ENCODE results near the gene SKAP1.

SKAP1 gene

GRCh38 chr17:48139944-48140343, 290.1 kb downstream of the SKAP1 start:
- H3K27ac Mint-ChIP-seq = no peak overlapping the region
- TF ChIP-seq, protein P1, sequence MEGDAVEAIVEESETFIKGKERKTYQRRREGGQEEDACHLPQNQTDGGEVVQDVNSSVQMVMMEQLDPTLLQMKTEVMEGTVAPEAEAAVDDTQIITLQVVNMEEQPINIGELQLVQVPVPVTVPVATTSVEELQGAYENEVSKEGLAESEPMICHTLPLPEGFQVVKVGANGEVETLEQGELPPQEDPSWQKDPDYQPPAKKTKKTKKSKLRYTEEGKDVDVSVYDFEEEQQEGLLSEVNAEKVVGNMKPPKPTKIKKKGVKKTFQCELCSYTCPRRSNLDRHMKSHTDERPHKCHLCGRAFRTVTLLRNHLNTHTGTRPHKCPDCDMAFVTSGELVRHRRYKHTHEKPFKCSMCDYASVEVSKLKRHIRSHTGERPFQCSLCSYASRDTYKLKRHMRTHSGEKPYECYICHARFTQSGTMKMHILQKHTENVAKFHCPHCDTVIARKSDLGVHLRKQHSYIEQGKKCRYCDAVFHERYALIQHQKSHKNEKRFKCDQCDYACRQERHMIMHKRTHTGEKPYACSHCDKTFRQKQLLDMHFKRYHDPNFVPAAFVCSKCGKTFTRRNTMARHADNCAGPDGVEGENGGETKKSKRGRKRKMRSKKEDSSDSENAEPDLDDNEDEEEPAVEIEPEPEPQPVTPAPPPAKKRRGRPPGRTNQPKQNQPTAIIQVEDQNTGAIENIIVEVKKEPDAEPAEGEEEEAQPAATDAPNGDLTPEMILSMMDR (IDR thresholded peaks at IDR 0.05) = no peak
- peaks cover 8% of the 10 kb centered on the region for H3K27me3 Mint-ChIP-seq (ENCODE audit: low read depth, poor library complexity)
- H3K9me3 Mint-ChIP-seq = no peaks in the 10 kb centered on the region
- no peak for DNase-seq
- no peaks in the 10 kb centered on the region for H3K36me3 Mint-ChIP-seq (ENCODE audit: low read depth)
- peaks cover 27% of the 10 kb centered on the region for H3K4me1 Mint-ChIP-seq
- H3K4me3 Mint-ChIP-seq = no peak overlapping the region

GRCh38 chr17:48137656-48138055, 292.4 kb downstream of the SKAP1 start:
- TF ChIP-seq, protein P1 (IDR thresholded peaks at IDR 0.05) = no peak
- Mint-ChIP-seq H3K27me3 (ENCODE audit: low read depth, poor library complexity) (peaks cover 8% of the 10 kb centered on the region), H3K36me3 (ENCODE audit: low read depth) (no peaks in the 10 kb centered on the region), H3K27ac (no peak overlapping the region), H3K9me3 (no peaks in the 10 kb centered on the region), H3K4me1 (peaks cover 12% of the 10 kb centered on the region), H3K4me3 (no peak overlapping the region)
- DNase-seq = no peak

DNA sequence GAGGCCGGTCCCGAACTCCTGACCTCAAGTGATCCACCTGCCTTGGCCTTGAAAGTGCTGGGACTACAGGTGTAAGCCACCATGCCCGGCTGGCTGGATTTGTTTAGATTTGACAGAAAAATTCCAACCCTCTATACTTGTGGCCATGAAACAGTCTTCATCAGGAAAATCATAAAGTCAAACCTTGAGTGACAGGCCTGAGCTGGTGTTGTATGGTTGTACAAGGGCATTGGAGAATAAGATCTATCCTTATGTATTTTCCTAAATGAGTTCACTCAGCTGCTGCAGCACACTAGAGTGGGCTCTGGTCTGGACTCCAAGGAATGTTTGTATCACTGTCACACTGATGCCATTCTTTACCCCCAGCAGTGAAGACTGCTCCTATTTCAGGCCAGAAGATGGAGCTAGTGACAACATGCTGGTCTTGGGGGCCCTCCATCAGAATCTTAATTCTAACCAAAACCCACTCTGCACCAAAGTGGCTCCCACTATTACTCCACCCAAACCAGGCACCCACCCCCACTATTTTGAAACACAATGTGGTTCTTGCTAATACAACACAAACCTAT, 295.0 kb downstream of the SKAP1 start:
- Mint-ChIP-seq H3K27me3 (ENCODE audit: low read depth, poor library complexity) (peaks cover 12% of the 10 kb centered on the region), H3K9me3 (no peaks in the 10 kb centered on the region), H3K4me1 (peaks cover 25% of the 10 kb centered on the region), H3K36me3 (ENCODE audit: low read depth) (no peaks in the 10 kb centered on the region), H3K27ac (no peak overlapping the region), H3K4me3 (no peak overlapping the region)
- no peak for DNase-seq
- TF ChIP-seq, protein P1 (IDR thresholded peaks at IDR 0.05) = no peak

- DNase-seq = no peak
- H3K4me1 Mint-ChIP-seq = peaks cover 32% of the 10 kb centered on the region
- no peak overlapping the region for H3K27ac Mint-ChIP-seq
- H3K4me3 Mint-ChIP-seq = no peak overlapping the region
- TF ChIP-seq, protein P1 (IDR thresholded peaks at IDR 0.05) = no peak
- peaks cover 3% of the 10 kb centered on the region for H3K27me3 Mint-ChIP-seq (ENCODE audit: low read depth, poor library complexity)
- no peaks in the 10 kb centered on the region for H3K36me3 Mint-ChIP-seq (ENCODE audit: low read depth)
- no peaks in the 10 kb centered on the region for H3K9me3 Mint-ChIP-seq
Observed at GRCh38 chr17:48132385-48132784, 297.6 kb downstream of the SKAP1 start.

- H3K4me1 Mint-ChIP-seq = peaks cover 39% of the 10 kb centered on the region
- DNase-seq = peak; percentile 68
- H3K4me3 Mint-ChIP-seq = no peak overlapping the region
- H3K9me3 Mint-ChIP-seq = no peaks in the 10 kb centered on the region
- peak overlapping the region; percentile 55 for H3K27ac Mint-ChIP-seq
- TF ChIP-seq, protein P1 (IDR thresholded peaks at IDR 0.05) = peak; percentile 82
- peaks cover 3% of the 10 kb centered on the region for H3K27me3 Mint-ChIP-seq (ENCODE audit: low read depth, poor library complexity)
- no peaks in the 10 kb centered on the region for H3K36me3 Mint-ChIP-seq (ENCODE audit: low read depth)
Observed at GRCh38 chr17:48131216-48131824, 298.7 kb downstream of the SKAP1 start.

DNA sequence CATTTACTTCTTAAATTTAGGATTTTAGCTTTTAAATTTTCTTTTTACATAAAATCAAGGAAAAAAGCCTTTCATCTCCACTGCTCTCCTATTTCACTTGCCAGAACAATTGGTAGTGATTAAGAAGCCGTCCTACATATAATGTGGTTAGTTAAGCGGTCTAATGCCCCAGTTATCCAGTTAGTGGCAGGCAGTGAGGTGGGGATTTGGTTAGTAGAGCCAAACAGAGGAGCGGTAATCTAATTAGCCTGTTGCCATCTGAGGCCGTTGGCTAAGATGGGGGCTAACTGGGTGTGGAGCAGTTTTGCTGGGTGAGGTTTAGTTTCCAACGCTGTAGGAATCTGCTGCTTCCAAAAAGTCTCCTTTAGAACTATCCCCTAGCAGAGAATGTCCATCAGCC, 300.0 kb downstream of the SKAP1 start:
- H3K4me3 Mint-ChIP-seq = no peak overlapping the region

More for the DNA sequence above, 300.0 kb downstream of the SKAP1 start:
- H3K4me1 Mint-ChIP-seq = peaks cover 52% of the 10 kb centered on the region
- TF ChIP-seq, protein P1 (IDR thresholded peaks at IDR 0.05) = no peak
- no peaks in the 10 kb centered on the region for H3K9me3 Mint-ChIP-seq
- peaks cover 6% of the 10 kb centered on the region for H3K36me3 Mint-ChIP-seq (ENCODE audit: low read depth)
- peak overlapping the region; percentile 11 for H3K27ac Mint-ChIP-seq
- peaks cover 3% of the 10 kb centered on the region for H3K27me3 Mint-ChIP-seq (ENCODE audit: low read depth, poor library complexity)
- DNase-seq = no peak

Measured in nephron progenitor cell (in vitro differentiated cells).